GM19372 (cell line): ENCODE results near the gene IMMP2L.
"Not testable (repeated sequence)": the region's sequence is repeated elsewhere in the genome, so short reads cannot be mapped to it uniquely, and the experiment has no call there.

Source experiments
- ATAC-seq: cut with Tn5 transposase; IDR thresholded peaks from one replicate; pipeline ENCODE4 v1.9.1; 2021; ENCODE audit warnings: mild to moderate bottlenecking, low read depth, moderate library complexity; ENCODE audit not compliant: unreplicated experiment

The IMMP2L gene

GRCh38 chr7:111473449-111474198, 88.7 kb downstream of the IMMP2L start:
- no peak for ATAC-seq

DNA sequence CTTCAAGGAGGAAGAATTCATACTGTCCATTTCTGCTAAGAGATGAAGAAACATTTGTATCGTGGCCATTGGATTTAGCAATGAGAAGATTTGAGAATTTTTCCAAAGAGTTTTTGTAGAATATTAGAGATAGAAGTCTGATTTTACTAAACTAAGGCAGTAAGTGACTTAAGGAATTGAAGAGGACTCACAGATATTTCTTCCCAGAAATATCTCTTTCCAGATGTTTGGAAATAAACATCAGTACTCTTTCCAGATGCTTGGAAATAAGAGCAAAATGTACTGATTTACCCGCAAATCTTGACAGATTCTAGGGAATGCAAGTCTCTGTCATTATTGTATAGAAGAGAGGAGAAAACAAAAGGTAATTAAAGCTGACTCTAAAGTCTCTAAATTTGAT, 91.3 kb downstream of the IMMP2L start:
- no peak for ATAC-seq

- ATAC-seq: not testable (repeated sequence)
Observed at GRCh38 chr7:111469894-111470293, 92.4 kb downstream of the IMMP2L start.

DNA sequence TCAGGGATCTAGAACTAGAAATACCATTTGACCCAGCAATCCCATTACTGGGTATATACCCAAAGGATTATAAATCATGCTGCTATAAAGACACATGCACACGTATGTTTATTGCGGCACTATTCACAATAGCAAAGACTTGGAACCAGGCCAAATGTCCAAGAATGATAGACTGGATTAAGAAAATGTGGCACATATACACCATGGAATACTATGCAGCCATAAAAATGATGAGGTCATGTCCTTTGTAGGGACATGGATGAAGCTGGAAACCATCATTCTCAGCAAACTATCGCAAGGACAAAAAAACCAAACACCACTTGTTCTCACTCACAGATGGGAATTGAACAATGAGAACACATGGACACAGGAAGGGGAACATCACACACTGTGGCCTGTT, 96.5 kb downstream of the IMMP2L start:
- not testable (repeated sequence) for ATAC-seq

DNA sequence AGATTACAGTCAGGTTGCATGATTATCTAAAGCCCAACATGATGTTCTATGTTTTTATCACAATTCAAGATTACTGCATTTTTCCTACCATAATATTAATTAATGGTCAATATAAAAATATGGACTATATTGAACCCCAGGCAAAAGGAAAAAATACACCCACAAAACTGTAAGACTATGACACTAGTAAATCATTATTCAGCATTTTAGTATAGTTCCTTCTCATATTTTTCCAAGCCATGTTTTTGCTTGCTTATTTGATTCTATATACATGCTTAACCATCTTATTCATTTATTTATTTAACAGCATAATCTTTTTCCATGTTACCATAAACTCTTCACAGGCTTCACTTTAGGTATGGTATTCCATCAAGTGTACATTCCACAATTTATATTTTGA, 101.6 kb downstream of the IMMP2L start:
- no peak for ATAC-seq

GRCh38 chr7:111459757-111460280, 102.5 kb downstream of the IMMP2L start:
- ATAC-seq: no peak

- no peak for ATAC-seq
Observed at GRCh38 chr7:111459065-111459756, 103.1 kb downstream of the IMMP2L start.

GRCh38 chr7:111450705-111451104, 111.6 kb downstream of the IMMP2L start:
- not testable (repeated sequence) for ATAC-seq

- ATAC-seq: not testable (repeated sequence)
Observed at GRCh38 chr7:111447502-111447901, 114.8 kb downstream of the IMMP2L start.

GRCh38 chr7:111439977-111440376, 122.3 kb downstream of the IMMP2L start:
- ATAC-seq: no peak

- ATAC-seq: no peak
Observed at GRCh38 chr7:111438369-111439289, 123.7 kb downstream of the IMMP2L start.

GRCh38 chr7:111437736-111438135, 124.6 kb downstream of the IMMP2L start:
- ATAC-seq: no peak

DNA sequence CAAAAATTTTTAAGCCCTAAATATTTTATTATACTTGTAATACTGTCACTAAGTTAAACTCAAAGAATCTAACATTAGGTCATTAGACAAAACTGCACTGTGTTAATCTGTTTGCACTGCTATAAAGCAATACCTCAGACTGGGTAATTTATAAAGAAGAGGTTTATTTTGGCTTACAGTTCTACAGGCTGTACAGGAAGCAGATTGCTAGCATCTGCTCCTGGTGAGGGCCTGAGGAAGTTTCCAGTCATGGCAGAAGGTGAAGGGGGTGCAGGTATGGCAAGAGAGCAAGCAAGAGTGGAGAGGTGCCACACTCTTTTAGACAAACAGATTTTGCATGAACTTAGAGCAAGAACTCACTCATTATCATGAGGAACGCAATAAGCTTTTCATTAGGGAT, 125.7 kb downstream of the IMMP2L start:
- ATAC-seq: no peak

- no peak for ATAC-seq
Observed at GRCh38 chr7:111433426-111433825, 128.9 kb downstream of the IMMP2L start.

- ATAC-seq: no peak
Observed at GRCh38 chr7:111429781-111430180, 132.5 kb downstream of the IMMP2L start.

GRCh38 chr7:111424768-111425167, 137.5 kb downstream of the IMMP2L start:
- ATAC-seq: no peak

- no peak for ATAC-seq
Observed at GRCh38 chr7:111414374-111414773, 147.9 kb downstream of the IMMP2L start.

DNA sequence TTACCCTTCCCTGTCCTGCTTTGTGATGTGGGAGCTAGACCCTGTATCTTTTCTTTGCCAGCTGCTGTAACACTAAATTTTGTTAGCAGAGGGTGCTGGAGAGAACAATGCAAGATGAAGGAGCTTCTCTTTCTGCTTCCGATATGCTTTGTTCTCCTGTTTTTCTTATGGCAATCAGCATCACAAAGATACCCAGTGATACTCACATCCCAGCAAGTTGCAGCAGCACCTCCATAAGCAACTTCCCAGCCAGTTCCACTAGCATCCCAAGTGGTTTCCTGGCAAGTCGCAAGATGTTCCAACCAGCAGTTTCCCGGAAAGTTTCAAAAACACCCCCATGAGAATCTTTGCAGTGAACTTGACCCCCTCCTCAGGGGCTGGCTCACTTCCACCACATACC, 148.6 kb downstream of the IMMP2L start:
- ATAC-seq: no peak

GRCh38 chr7:111410899-111411298, 151.4 kb downstream of the IMMP2L start:
- ATAC-seq: no peak

DNA sequence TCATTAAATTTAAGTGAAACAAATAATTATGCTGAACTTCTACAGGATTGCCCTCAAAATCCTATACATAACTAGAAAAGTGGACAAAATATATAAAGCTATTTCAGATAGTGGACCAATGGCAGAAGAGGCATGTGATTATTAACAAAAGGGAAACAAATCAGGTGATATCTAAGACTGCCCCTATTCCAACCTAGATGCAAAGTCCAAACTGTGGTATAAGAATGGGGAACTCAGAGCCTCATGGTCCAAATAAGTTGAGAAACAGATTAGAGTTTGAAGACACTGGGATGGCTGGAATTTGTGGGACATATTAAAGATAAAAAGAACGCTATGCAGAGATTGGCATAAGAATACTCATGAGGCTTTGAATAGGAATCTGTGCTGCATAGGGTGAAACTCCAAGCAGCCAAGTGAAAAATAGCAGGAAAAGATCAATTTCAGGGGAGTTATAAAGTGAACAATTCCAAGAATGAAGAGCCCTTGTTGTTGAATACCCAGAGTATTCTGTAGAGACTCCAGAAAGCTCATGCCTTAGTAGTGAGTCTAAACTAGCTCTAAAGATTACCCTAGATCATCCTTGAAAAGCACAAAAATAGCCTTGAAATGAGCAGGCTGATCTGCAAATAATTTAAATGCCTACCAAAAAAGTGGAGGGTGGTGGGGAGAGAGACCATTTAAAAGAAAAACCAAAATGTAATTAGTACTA, 152.4 kb downstream of the IMMP2L start:
- ATAC-seq: no peak
